ENCODE results near the gene KRTAP5-2. TPM values are rescaled to one million over a fixed set of nuclear protein-coding genes. Genes with fewer than 3 reads are reported as not detected.

KRTAP5-2 gene
- total and polyA plus RNA-seq, 2 of the 8 experiments (the other 6 are each of a cell fraction or from before 2014, with no cell fraction given), result not detected

DNA sequence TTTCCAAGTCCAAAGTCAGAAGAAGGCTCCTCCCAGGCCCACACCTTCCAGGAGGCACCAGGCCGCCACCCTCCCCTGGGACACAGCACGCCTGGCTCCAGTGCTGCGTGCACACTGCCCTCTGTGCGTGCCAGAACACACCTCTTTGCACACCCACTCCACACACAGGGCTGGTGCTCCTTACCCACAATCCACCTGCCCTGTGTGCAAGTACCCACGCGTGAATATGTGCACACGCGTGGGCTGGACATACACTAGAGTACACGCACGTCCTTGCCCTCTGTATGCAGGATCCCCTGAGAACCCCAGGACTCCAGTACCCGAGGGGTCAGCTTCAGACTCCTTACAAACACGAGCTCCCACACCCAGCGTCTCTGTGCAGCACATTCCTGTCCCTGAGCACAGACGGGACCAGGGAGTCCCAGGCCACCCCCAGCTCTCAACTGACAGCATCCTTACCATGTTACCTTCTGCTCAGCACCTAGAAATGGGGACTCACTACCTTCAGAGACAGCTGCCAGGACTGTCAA, 28.8 kb downstream of the KRTAP5-2 start:
- Histone ChIP-seq H4K5ac (ENCODE audit: insufficient read length, low read depth, low read length) (no peak overlapping the region), H3K36me3 (ENCODE audit: control insufficient read depth in 2 of 4, insufficient read depth in 4 of 4, low read length in 3 of 4) (no peaks in the 10 kb centered on the region), H3K4me3 (ENCODE audit: extremely low read depth in 1 of 4, insufficient read depth in 2 of 4, low read depth in 3 of 4, low read length in 4 of 4) (no peak overlapping the region), H3K18ac (ENCODE audit: extremely low read depth, low read length) (no peak overlapping the region), H3K79me1 (ENCODE audit: low read depth, low read length) (no peaks in the 10 kb centered on the region), H3K27ac (ENCODE audit: low read depth, low read length) (no peak overlapping the region), H3K9me3 (ENCODE audit: insufficient read depth in 2 of 2, low read depth in 1 of 2, low read length in 1 of 2) (no peaks in the 10 kb centered on the region), H4K20me1 (replicated peaks in 1 of 2; ENCODE audit: control insufficient read depth in 1 of 2, insufficient read depth in 2 of 2, low read length in 2 of 2) (peaks cover 4 to 24% of the 10 kb centered on the region in 2 experiments), H3K4ac (replicated peaks; ENCODE audit: insufficient read length, low read depth, low read length) (no peak overlapping the region), H2BK20ac (ENCODE audit: low read length) (0 out of 2 replicates have a peak overlapping the region, but pooled peaks have one; percentile 3), H2BK15ac (ENCODE audit: low read length) (0 out of 2 replicates have a peak overlapping the region, but pooled peaks have one; percentile 25), H3K79me2 (ENCODE audit: control insufficient read depth in 1 of 2, insufficient read depth in 2 of 2, low read length in 2 of 2) (no peaks in the 10 kb centered on the region), H2AK5ac (ENCODE audit: low read depth, low read length) (0 out of 2 replicates have a peak overlapping the region, but pooled peaks have one; percentile 33), H4K8ac (ENCODE audit: extremely low read depth, insufficient read depth, low read length) (no peak overlapping the region), H3K56ac (replicated peaks; ENCODE audit: insufficient read length, low read depth, low read length) (no peak overlapping the region), H3K23ac (ENCODE audit: insufficient read length) (no peak overlapping the region), H3K4me1 (replicated peaks in 1 of 4; ENCODE audit: control insufficient read depth in 3 of 4, insufficient read depth in 4 of 4, low read length in 3 of 4) (peaks cover 0 to 56% (median 39%) of the 10 kb centered on the region in 4 experiments; a peak in 6 of 7 replicates), H3K14ac (ENCODE audit: insufficient read length) (no peak overlapping the region), H3K23me2 (ENCODE audit: low read depth, low read length) (no peaks in the 10 kb centered on the region; the same call in 1 of the 2 replicates), H4K91ac (replicated peaks; ENCODE audit: insufficient read length, low read length) (no peak overlapping the region), H3K9ac (replicated peaks in 1 of 4; ENCODE audit: extremely low read depth in 1 of 4, low read depth in 3 of 4, low read length in 3 of 4) (no peak overlapping the region), H3K4me2 (ENCODE audit: insufficient read depth in 1 of 2, low read depth in 2 of 2, low read length in 2 of 2) (no peak overlapping the region; a peak in 1 of 4 replicates), H3K27me3 (replicated peaks in 1 of 4; ENCODE audit: control insufficient read depth in 3 of 4, extremely low read depth in 1 of 4, insufficient read depth in 3 of 4, low read length in 3 of 4) (peaks cover 18 to 43% (median 39%) of the 10 kb centered on the region in 4 experiments), H2AFZ (ENCODE audit: low read length) (no peak overlapping the region), H2BK120ac (replicated peaks; ENCODE audit: low read depth, low read length) (no peak overlapping the region), H2BK5ac (ENCODE audit: low read depth, low read length) (no peak overlapping the region), H2BK12ac (ENCODE audit: low read depth, low read length) (peak overlapping the region; percentile 92; the same call in 1 of the 2 replicates)
- POLR2A ChIA-PET (ENCODE audit: partially characterized antibody), result interaction anchor here (0.9 to 6.9 kb wide), 6 partner anchors 12 to 349 kb away, joined by 3 to 58 read pairs (median 4); no protein-coding TSS in a partner anchor
- FAIRE-seq (no peak), DNase-seq (ENCODE audit: low read depth in 1 of 2, low spot score in 2 of 2) (no peak)
- 79% methylated on average over 14 of the region's 14 CpGs; no CpG with 5 or more reads in 1 of the 2 experiments for WGBS, 2 experiments (ENCODE audit: extremely low coverage in 1 of 2, insufficient coverage in 1 of 2, insufficient read length in 1 of 2, insufficient replicate concordance in 2 of 2, low coverage in 1 of 2, low lambda C conversion rate in 2 of 2, missing lambda C conversion rate in 1 of 2)
- TF ChIP-seq CHD1 (IDR thresholded peaks at IDR 0.05; ENCODE audit: low read depth, low read length) (no peak), EP300 (IDR thresholded peaks at IDR 0.05; ENCODE audit: borderline replicate concordance in 1 of 2, low read depth in 2 of 2, low read length in 2 of 2) (no peak), POLR2A (IDR thresholded peaks at IDR 0.05; ENCODE audit: control extremely low read depth in 1 of 2, low read depth in 2 of 2, low read length in 2 of 2) (no peak)
- CTCF ChIA-PET (ENCODE audit: partially characterized antibody), result interaction anchor here (0.6 to 9.1 kb wide), 7 partner anchors 14 to 527 kb away, joined by 3 to 100 read pairs (median 4); partner anchors contain the start of gene KRTAP5-3

All from H1 (cell line).